Left lung (tissue), 10 donors: ENCODE results near the gene RHOA. TPM values are rescaled to one million over a fixed set of nuclear protein-coding genes. Genes with fewer than 3 reads are reported as not detected.

Experiments
- ATAC-seq: fragments of 200-7000 bp; cut with Tn5 transposase; one replicate; pipeline ENCODE4 v1.9.1; 2020; ENCODE audit warnings: moderate library complexity
- DNase-seq, 4 donors: peaks; one replicate each; pipeline ENCODE4 v3.0.0-alpha.2; 2013 to 2020
- H3K27ac ChIP-seq, 2 donors: fragments of 200-600 bp; sonication (generic) in 1 of 2; one replicate each; pipeline versions ENCODE4 v1.5.0 to v1.8.0; 2020 to 2021
- H3K27me3 ChIP-seq, 2 donors: fragments of 200-600 bp; sonication (generic) in 1 of 2; one replicate each; pipeline versions ENCODE4 v1.5.0 to v1.8.0; 2020 to 2021
- H3K36me3 ChIP-seq, 2 donors: fragments of 200-600 bp; sonication (generic) in 1 of 2; one replicate each; pipeline versions ENCODE4 v1.5.0 to v1.8.0; 2020 to 2021
- H3K4me1 ChIP-seq, 2 donors: fragments of 200-600 bp; one replicate each; pipeline ENCODE4 v1.8.0; 2021
- H3K4me3 ChIP-seq, 2 donors: fragments of 200-600 bp; sonication (generic) in 1 of 2; one replicate each; pipeline versions ENCODE4 v1.5.0 to v1.8.0; 2020 to 2021; ENCODE audit warnings: mild to moderate bottlenecking in 1 of 2
- H3K9me3 ChIP-seq, 2 donors: fragments of 200-600 bp; sonication (generic) in 1 of 2; one replicate each; pipeline versions ENCODE4 v1.5.0 to v1.8.0; 2020 to 2021
- CTCF ChIP-seq, 2 donors: fragments of 200-600 bp; sonication (generic) in 1 of 2; IDR thresholded peaks; one replicate each; pipeline versions ENCODE4 v1.5.0 to v1.8.0; 2021; ENCODE audit warnings: antibody characterized with exemption in 2 of 2
- intact Hi-C, 2 donors: fragments of 100-400 bp; cut with DNase I; formaldehyde crosslinking; loops; one replicate each; pipeline versions ENCODE4 v1.11.2 to v1.14.2; 2022
- polyA plus RNA-seq, 6 donors: library from polyadenylated mRNA; unstranded; fragments of 120-200 nt; gene quantifications; one replicate each; pipeline ENCODE4 v1.2.1, GENCODE V29; 2013; ENCODE audit not compliant: insufficient read length in 6 of 6
- total RNA-seq, 2 donors: library from RNA; stranded (reverse); fragmentation: NEBNext Ultra II Directional; extraction: Animal tissue kit (Norgen Biotek cat#: 25700); gene quantifications; one replicate each; pipeline ENCODE4 v1.2.1, GENCODE V29; 2021
- donor health status: DM: no; HTN: yes; CAD: no.
- donor health status: DM: no; HTN: no; CAD: no.

Gene RHOA
- total and polyA plus RNA-seq, 8 donors: 467 to 625 (median 514) TPM

GRCh38 chr3:49371946-49372345 lies 39.8 kb downstream of the RHOA start:
- peaks cover 0 to 85% of the 10 kb centered on the region in 2 donors for H3K36me3 ChIP-seq
- H3K9me3 ChIP-seq: no peaks in the 10 kb centered on the region
- H3K4me1 ChIP-seq: peaks cover 0 to 41% of the 10 kb centered on the region in 2 donors
- H3K27ac ChIP-seq: no peak overlapping the region
- TF ChIP-seq CTCF (IDR thresholded peaks at IDR 0.05): no peak
- no peak for DNase-seq
- ATAC-seq: no peak
- H3K27me3 ChIP-seq: no peaks in the 10 kb centered on the region
- no peak overlapping the region for H3K4me3 ChIP-seq
- intact Hi-C loops: no loop called here

GRCh38 chr3:49370585-49371290 lies 41.0 kb downstream of the RHOA start:
- ATAC-seq (no peak), DNase-seq (no peak)
- H3K27ac ChIP-seq: no peak overlapping the region
- H3K36me3 ChIP-seq: peaks cover 0 to 97% of the 10 kb centered on the region in 2 donors
- H3K27me3 ChIP-seq: no peaks in the 10 kb centered on the region
- peaks cover 0 to 31% of the 10 kb centered on the region in 2 donors for H3K4me1 ChIP-seq
- no peaks in the 10 kb centered on the region for H3K9me3 ChIP-seq
- intact Hi-C loops: no loop called here
- H3K4me3 ChIP-seq: no peak overlapping the region
- TF ChIP-seq CTCF (IDR thresholded peaks at IDR 0.05): no peak

- intact Hi-C loops: no loop called here
- DNase-seq (no peak), ATAC-seq (no peak)
- peaks cover 13 to 43% of the 10 kb centered on the region in 2 donors for H3K4me1 ChIP-seq
- H3K36me3 ChIP-seq: peaks cover 9 to 86% of the 10 kb centered on the region in 2 donors
- no peak for TF ChIP-seq CTCF (IDR thresholded peaks at IDR 0.05)
- H3K27ac ChIP-seq: peak overlapping the region in 1 of 2 donors; percentile 42
- H3K27me3 ChIP-seq: no peaks in the 10 kb centered on the region
- H3K4me3 ChIP-seq: no peak overlapping the region
- no peaks in the 10 kb centered on the region for H3K9me3 ChIP-seq
Measured at GRCh38 chr3:49362561-49362960, 49.2 kb downstream of the RHOA start.

- DNase-seq: no peak
- peaks cover 33 to 71% of the 10 kb centered on the region in 2 donors for H3K4me1 ChIP-seq
- peak overlapping the region; percentile 90 to 93 for H3K27ac ChIP-seq
- no peak for TF ChIP-seq CTCF (IDR thresholded peaks at IDR 0.05)
- intact Hi-C loops: no loop called here
- no peaks in the 10 kb centered on the region for H3K9me3 ChIP-seq
- H3K36me3 ChIP-seq: peaks cover 9 to 83% of the 10 kb centered on the region in 2 donors
- no peaks in the 10 kb centered on the region for H3K27me3 ChIP-seq
- ATAC-seq: no peak
- H3K4me3 ChIP-seq: no peak overlapping the region
Measured at GRCh38 chr3:49359623-49360022, 52.2 kb downstream of the RHOA start.

GRCh38 chr3:49358884-49359225 lies 52.9 kb downstream of the RHOA start:
- Histone ChIP-seq H3K36me3 (peaks cover 9 to 80% of the 10 kb centered on the region in 2 donors), H3K27ac (peak overlapping the region; percentile 90 to 93), H3K4me1 (peaks cover 33 to 76% of the 10 kb centered on the region in 2 donors), H3K9me3 (no peaks in the 10 kb centered on the region), H3K4me3 (peak overlapping the region; percentile 74 to 83), H3K27me3 (no peaks in the 10 kb centered on the region)
- intact Hi-C loops: no loop called here
- ATAC-seq: peak; percentile 8
- DNase-seq: no peak
- no peak for TF ChIP-seq CTCF (IDR thresholded peaks at IDR 0.05)
